ENCODE data around the gene LMF1.

The LMF1 gene

DNA sequence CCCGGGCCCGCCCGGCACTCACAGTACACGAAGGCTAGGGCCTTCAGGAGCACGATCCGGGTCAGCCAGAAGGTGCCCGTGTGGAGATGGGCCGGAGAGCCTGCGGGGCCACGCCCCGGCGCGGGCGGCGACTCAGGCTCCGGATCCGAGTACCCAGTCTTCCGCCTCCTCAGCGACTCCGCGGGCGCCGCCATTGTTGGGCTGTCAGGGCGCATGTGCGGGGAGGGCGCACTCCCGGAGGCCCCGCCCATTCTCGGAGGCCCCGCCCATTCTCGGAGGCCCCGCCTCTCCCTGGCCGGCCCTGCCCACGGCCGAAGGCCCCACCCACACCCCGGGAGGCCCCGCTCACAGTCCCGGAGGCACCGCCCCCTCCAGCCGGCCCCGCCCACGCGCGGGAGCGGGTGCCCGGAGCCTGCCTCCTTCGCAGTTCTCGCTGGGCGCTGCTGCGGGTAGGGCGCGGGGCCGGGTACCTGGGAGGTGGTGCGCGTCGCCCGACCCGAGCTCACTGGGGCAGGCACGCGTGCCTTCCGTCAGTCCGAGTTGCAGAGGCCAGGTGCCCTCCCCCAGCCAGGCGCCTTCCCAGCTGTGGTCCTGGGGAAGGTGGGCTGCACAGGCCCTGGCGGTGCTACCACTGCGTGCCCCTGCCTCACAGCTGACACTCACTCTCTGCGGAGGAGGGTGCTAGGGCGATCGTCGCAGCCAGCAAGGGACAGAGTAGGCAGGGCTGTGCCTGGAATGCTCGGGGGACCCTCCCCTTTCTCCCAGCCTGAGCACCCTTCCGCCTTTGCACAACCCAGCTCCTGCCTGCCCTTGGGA is at the start of gene LMF1:
Gene LMF1 (minus strand): TSS at position 219 of the 816 bp plus-strand sequence. CDS start 4 bp downstream, at position 215.
- peak; percentile 46 to 98 (median 93) for DNase-seq

DNA sequence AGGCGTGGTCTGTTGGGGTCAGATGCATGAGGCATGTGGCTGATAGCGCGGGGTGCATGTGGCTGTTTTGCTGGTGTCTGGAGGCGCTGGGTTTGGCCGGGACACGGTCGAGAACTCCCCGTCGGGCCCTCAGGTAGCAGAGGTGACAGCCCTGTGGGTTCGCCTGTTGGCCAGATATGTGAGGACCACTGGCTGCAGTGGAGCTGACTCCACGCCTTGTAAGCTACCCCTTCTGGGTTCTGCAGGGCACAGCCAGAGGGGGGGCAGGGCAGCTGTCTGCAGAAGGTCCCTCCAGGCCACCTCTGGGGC is 49.3 kb upstream of the LMF1 start:
- DNase-seq, result no peak

DNA sequence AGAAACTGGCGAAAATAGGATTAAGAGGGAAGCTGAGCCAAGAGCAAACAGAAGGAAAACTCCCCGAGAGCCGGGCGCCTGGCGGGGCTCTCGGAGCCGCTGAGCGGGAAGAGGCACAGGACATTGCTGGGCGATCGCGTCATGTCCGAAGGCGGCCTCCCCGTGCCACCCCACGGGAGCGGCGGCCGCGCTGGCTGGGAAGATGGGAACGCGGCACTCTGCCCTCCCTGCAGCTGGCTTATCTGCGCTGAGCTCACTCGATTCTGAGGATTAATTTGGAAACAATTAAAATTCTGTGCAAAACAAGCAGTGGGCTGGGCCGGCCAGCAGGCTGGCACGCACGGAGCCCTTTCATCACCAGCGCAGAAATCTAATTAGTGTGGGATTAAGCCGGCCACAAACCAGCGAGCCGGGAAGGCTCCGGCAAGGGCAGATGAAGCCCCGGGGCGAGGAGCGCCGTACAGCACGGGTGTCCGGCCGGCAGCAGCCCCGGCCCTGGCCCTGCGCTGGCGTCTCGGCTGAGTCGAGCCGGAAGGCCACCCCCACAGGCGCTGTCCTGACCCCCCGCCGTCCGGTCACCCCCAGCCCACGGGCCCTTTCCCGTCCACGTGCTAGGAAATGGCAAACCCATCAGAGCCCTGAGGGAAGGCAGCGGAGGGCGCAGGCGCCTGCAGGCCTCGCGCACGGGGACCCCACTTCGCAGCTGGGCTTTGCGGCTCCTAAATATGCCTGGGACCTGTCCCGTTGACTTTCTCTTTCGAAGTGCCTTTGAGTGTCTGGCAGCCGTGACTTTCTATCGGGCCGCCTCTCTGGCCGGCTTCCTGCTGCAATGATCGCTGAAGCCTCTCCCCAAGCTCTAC is 48.7 kb upstream of the LMF1 start:
- peak in 52 of 58 donors; percentile 20 to 80 (median 60) for DNase-seq

DNA sequence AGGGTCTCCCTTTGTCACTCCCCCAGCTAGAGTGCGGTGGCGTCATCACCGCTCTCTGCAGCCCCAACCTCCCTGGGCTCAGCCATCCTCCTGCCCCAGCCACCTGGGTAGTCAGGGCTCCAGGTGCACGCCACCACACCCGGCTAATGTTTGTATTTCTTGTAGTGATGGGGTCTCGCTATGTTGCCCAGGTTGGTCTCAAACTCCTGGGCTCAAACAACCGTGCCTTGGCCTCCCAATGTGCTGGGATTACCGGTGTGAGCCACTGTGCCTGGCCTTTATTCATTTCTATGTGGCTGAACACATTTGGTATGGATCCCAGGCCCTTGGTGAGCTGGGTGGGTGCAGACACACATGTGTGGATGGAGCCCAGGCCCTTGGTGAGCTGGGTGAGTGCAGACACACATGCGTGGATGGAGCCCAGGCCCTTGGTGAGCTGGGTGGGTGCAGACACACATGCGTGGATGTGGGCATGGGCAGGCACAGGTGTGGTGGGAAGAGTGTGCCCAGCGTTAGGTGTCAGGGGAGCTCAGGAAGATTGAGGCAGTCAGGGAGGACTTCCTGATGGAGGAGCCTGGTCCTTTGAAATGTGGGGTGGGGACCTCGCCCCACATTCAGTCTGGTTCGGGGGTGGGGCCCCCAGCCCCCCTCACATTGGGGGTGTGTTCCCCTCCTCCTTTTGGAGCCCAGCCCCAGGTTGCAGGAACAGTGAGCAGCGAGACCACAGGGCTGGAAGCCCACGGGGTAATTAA is 47.8 kb upstream of the LMF1 start:
- DNase-seq, result no peak

DNA sequence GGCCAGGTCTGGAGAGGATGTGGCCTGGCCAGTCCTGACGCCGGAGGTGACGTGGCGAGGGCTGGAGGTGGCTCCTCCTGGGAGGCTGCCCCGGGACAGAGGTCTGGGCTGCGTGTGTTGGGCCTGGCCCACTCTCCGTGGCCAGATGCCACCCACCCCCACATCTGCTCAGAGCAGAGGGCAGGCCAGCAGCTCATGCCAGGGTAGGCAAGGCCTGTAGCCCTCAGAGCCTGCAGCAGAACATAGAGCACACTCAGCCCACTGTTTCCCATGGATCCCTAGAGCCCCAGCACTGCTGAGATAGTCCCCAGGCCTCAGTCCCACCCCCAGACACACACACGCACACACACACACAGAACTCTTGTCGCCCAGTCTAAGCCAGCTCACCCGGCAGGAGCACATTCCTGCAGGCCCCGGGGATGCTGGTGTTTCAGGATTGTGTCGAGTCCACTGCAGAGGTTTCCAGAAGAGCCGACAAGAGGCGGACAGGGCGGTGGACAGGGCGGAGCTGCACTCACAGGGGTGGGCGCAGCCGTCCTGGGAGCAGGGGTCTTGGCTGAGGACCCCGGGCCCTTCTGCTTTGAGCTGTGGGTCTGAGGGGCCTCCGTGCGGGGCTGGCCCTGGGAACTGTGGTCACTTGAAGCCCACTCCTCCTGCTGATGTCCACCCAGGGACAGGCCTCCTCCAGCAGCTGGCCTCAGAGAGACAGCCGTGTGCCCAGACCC is 44.1 kb upstream of the LMF1 start:
- peak in 1 of 58 donors; percentile 28 for DNase-seq

DNA sequence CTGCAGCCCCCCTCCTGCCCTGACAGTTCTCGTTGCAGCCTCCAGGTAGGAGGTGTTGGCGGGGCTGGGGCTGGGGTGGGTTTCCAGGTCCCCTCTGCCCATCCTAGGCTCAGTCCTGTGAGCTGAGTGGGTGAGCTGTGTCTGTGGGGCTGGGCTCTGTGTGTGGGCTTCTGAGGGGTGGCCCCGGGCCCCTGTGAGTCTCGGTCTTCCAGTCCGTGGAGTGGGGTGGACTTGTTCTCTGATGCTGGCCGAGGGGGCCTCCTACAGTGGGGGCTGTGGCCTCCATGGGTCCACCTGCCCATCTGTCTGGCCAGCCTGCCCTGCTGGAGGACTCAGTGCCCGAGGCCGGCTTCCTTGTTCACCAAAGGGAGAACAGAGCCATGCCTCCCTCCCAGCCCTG is 43.4 kb upstream of the LMF1 start:
- no peak for DNase-seq

DNA sequence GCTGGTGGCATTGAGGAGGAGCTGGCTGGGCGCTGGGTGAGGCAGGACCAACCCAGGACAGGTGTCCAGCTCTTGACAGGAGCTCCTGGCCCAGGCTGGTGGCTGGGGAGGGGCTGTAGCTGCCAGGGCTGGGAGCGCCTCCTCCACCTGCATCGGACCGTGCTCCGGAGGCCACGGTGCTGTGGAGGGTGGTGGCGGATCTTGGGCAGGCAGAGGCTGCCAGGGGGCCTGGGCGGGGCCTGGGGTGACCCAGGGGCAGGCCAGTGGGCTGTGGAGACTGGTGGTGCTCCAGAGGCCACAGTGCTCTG is 42.8 kb upstream of the LMF1 start:
- no peak for DNase-seq

DNA sequence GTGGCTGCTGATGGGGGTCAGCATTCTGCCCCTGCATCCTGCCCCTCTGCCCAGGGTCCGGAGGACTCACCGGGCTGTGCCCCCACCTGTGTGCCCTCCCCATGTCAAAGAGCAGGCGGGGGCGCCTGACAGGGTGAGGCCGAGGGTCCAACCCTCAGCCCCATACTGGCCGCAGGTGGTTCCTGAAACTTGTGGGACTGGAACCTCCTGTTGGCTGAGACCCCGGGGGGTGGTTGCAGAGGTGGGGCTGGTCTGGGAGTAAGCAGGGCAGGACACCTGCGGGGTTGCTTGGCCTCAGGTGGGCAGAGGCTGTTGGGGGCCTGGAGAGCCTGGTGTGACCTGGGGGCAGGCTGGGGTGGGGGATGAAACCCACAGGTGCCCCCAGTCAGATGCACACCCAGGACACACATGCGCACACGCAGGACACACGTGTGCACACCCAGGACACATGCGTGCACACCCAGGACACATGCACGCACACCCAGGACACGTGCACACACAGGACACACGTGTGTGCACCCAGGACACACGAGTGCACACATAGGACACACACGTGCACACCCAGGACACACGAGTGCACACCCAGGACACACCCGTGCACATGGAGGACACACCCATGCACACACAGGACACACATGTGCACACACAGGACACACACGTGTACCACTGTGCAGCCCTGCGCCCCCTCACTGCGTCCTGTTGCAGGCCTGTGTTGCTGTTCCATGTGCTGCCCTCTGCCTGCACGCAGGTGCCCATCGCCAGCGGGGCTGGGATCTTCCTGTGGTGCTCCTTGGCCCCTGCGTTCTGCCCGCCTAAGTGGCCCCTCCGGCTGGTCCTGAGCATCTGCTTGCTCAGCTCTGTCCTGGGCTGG is 42.2 kb upstream of the LMF1 start:
- no peak for DNase-seq

DNA sequence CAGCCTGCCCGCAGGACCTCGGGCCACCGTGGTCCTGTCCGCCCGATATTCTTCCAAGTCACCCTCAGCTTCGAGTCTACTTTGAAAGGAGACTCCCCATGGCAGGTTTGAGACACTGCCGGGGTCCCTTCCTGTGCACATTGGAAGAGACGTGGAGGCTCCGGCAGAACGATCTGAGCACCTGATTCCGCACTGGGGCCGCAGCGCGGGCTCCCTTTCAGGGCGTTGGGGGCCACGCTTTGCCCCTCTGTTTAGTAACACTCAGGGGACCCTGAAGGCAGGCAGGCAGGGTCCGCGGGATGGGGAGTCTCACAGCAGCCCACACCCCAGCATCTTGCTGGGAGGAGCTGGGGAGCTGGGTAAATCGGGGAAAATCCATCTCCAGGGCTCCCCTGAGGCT is 41.4 kb upstream of the LMF1 start:
- DNase-seq, result no peak

DNA sequence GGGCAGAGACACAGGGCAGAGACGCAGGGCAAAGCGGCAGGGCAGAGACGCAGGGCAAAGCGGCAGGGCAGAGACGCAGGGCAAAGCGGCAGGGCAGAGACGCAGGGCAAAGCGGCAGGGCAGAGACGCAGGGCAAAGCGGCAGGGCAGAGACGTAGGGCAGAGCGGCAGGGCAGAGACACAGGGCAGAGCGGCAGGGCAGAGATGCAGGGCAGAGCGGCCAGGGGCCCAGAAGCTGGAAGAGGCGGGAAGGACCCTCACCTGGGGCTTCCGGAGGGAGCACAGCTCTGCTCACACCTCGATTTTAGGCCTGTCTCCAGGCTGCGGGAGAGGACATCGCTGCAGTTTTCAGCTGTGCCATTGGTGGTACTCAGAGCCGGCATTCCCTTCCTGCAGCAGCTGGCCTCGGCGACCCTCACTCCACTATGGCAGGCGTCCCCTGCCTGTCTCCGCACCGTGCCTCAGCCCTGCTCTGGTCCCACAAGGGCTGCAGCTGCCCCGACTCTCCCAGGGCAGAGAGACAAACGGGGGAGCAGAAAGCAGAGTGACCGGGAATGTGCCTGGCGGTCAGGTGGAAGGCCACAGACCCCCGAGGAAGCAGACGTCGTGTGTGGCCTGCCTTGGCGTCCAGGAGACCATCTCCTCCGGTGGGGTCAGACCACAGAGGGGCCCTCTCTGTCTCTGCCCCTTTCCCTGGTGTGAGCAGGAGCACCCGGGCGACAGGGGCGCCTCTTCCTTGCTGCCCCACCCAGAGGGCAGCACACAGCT is 40.7 kb upstream of the LMF1 start:
- DNase-seq, result no peak

DNA sequence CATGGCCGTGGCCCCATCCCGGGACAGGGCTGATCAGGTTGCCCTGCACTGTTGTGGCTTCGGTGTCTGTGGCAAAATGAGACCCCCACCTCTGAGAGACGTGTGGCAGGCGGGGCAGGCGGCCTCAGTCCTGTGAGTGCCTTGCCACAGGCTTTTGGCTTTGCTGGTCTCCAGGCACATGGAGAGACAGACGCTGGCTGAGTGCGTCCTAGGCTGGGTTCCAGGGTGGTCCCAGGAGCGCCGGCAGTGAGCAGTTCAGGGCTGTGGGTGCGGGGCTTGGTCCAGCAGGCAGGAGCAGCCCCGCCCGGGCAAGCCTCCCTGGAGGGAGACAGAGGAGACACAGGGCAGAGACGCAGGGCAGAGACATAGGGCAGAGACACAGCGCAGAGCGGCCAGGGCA is 40.0 kb upstream of the LMF1 start:
- no peak for DNase-seq

DNA sequence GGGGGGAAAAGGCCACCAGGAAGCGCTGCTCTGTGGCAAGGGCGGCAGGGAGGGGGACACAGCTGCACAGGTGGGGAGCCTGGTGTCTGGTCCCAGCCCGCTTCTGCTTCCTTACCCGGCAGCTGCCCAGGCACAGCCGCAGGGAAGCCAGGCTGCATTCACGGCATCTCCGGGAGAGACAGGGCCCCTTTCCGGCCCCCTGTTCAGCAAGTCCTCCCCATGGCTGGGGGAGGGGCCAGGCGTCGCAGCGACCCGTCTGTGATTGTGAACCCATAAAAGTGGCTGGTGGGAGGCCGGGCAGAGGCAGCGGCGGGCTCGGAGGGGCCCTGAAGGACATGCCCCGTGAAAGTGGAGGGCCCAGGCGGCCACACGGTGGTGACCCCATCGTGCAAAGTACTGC is 39.5 kb upstream of the LMF1 start:
- DNase-seq, result no peak

DNA sequence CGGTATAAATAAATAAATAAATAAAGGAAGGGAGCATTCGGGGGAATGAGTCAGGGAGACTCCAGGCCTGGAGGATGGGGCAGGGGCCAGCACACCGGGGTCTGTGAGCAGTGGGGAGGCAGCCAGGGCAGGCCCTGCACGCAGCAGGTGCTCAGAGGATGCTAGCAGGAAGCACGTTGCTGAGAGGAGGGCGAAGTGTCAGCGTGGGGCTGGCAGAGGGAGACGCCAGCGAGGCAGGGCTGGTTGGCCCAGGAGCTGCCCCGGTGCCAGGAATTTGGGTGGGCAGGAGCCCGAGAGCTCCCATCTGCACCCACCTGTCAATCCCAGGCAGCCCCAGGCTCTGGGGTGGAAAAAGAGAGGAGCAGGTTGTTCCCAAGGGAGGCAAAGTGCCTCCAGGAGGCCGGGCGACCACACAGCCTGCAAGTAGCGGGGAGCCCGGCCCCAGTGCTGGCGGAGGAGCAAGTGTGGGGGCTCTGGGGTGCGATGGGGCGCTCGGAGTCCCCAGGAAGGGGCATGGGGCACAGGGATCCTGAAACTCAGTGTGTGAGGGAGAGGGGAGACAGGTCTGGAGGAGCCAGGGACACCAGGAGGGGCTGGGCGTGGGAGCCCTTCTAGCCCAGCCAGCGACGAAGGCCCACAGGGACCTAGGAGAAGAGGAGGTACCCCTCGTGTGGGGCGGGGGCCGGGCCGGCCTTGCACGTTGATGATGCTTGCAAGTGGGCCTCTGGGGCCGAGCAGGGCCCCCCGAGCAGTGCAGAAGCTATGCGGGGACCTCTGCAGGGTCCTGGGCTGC is 38.8 kb upstream of the LMF1 start:
- DNase-seq, result no peak

DNA sequence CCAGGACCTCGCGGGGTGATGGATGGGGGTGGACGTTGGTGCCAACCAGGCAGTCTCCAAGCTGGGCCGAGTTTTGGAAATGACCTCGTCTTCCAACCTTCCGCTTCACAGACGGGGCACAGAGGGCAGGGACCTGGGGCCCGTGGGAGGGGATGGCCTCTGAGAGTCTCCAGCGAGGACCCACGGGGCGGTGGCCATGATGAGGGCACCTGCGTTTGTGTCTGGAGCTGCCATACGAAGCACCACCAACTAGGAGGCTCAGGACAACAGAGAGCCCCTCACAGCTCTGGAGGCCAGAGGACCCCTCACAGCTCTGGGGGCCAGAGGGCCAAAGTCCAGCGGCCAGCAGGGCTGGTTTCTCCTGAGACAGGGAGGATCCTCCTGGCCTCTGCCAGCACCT is 37.3 kb upstream of the LMF1 start:
- no peak for DNase-seq

DNA sequence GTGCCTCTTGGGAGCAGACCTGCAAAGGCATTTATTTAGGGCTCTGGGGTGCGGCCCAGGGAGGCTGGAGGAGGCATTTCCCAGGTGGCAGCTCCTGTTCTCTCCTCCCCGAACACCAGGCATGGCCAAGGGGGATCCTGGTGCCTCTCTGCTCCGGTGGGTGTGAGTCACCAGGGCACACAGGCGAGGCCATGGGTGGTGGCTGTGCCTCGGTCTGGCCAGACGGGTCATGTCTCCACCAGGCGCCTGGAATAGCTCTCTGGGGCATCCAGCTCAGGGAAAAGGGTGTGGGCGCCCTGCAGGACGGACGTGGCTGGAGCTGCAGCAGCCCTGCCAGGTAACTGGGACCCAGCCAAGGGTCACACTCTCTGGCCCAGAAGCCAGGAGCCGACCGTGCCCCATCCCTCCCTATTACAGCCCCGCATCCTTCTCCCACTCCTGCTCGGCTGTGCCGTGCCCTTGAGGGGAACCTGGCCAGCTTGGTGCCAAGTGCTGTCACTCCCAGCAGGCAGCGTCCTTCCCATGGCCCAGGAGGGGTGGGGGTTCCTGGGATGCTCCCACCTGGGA is 36.6 kb upstream of the LMF1 start:
- DNase-seq, result no peak

DNA sequence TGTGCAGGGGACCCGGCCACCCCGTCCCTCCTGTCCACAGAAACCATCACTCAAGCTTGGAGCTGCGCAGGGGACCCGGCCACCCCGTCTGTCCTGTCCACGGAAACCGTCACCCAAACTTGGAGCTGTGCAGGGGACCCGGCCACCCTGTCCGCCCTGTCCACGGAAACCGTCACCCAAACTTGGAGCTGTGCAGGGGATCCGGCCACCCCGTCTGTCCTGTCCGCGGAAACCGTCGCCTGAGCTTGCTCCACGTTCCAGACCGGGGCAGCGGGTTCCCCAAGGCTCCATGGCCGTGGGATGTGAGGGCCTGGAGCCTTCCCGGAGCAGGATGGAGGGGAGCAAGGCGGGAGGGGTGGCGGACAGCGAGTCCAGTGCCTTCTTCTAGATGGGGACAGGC is 36.0 kb upstream of the LMF1 start:
- DNase-seq, result no peak

DNA sequence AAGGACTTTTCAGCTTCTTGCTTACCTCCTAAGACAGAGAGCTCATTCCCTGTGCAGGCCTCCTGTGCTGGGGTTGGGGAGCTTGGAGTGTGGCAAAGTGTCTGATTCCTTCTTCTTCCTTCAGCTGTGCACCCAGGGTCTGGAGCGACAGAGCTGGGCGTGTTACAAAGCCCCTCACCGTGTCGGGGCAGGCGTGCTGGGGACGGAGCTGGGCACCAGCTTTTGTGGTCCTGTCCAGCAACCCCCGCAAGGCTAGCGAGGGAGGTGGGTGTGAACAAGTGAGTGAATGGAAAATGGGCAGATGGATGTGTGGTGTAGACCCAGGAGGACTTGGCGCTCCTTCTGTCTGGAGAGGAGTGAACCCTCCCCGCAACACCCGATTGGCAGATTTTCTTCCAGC is 34.5 kb upstream of the LMF1 start:
- DNase-seq, result peak in 6 of 58 donors; percentile 17 to 30 (median 24)
